Adipose tissue (tissue), 3 donors: ENCODE results near the gene GDF10. TPM values are rescaled to one million over a fixed set of nuclear protein-coding genes. Genes with fewer than 3 reads are reported as not detected.

Experiments used
- H3K27ac ChIP-seq: one replicate; pipeline ENCODE4 v1.5.1; 2013; ENCODE audit warnings: low read depth, low read length
- WGBS, 3 donors: extraction: QIAGEN DNeasy Blood & Tissue Kit; methylation state at CpG; one replicate each; pipeline ENCODE4 v1.1.7; 2013; 5-methylcytosine and 5-hydroxymethylcytosine counted together
- polyA plus RNA-seq, 3 donors: library from polyadenylated mRNA; stranded (reverse); fragments of 200-250 nt; gene quantifications; one replicate each; pipeline ENCODE4 v1.2.3, GENCODE V29; 2013
- donor health status: healthy with polysubstance abuse.
- donor health status: Bipolar disorder and iron deficiency.
- donor health status: healthy.

Gene GDF10
- polyA plus RNA-seq, 3 donors = 0.33 to 7.0 (median 0.34) TPM

- H3K27ac ChIP-seq = no peak overlapping the region
- WGBS, 3 donors = 66 to 79% (median 77%) methylated on average over 7 of the region's 7 CpGs
These were observed 35.2 kb upstream of the GDF10 start for GRCh38 chr10:47264797-47265281.

GRCh38 chr10:47266602-47267001 is 33.4 kb upstream of the GDF10 start:
- WGBS, 3 donors = 89 to 95% (median 92%) methylated on average over 5 of the region's 5 CpGs
- no peak overlapping the region for H3K27ac ChIP-seq

- 88 to 93% (median 90%) methylated on average over 9 of the region's 9 CpGs for WGBS, 3 donors
- H3K27ac ChIP-seq = no peak overlapping the region
These were observed 31.3 kb upstream of the GDF10 start for GRCh38 chr10:47268696-47269095.

GRCh38 chr10:47269294-47269693 is 30.7 kb upstream of the GDF10 start:
- 58 to 62% (median 60%) methylated on average over 5 of the region's 5 CpGs for WGBS, 3 donors
- no peak overlapping the region for H3K27ac ChIP-seq

GRCh38 chr10:47276071-47276470 is 23.9 kb upstream of the GDF10 start:
- H3K27ac ChIP-seq = no peak overlapping the region
- WGBS, 3 donors = 66 to 88% (median 78%) methylated on average over 2 of the region's 2 CpGs

DNA sequence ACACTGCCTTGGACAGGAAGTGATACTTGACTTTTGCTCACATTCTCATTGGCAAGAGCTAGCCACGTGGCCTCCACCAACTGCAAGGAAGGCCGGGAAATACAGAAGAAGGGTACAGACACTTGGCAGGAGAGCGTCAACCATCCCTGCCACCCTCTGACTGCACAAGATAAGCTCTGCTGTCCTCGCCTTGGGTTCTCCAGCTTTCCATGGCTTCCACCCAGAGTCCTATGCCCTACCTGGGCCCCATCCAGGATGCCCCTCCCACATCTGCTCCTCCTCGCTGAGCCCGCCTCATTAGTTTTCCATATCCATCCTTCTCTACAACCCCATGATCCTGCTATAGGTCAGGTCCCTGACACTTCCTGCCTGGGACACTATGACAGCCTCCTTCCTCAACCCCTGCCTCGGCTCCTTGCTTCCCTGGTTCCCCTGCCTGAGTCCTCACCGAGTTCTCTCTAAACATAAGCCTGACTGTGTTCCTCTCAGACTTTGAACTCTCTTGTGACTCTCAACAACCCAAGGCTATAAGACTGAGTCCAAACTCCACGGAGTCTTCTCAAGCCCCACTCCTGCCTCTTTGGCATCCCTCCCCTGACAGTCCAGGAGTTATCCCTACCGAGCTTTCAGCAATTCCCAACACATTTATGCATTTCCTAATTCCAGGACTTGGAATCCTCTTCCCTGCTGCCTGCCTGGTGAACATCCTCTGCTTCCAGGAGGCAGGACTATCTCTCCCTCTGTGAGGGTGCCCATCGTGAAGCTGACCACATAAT is 23.2 kb upstream of the GDF10 start:
- 85 to 90% (median 86%) methylated on average over 11 of the region's 11 CpGs for WGBS, 3 donors

GRCh38 chr10:47277352-47278151 is 22.4 kb upstream of the GDF10 start:
- WGBS, 3 donors = 66 to 73% (median 66%) methylated on average over 4 to 7 of the region's 7 CpGs

More for the DNA sequence above, 23.2 kb upstream of the GDF10 start:
- H3K27ac ChIP-seq = no peak overlapping the region

GRCh38 chr10:47278152-47278473 is 21.9 kb upstream of the GDF10 start:
- WGBS, 3 donors = 89 to 92% (median 92%) methylated on average over 15 of the region's 15 CpGs
- H3K27ac ChIP-seq = no peak overlapping the region

More at GRCh38 chr10:47277352-47278151, 22.4 kb upstream of the GDF10 start:
- no peak overlapping the region for H3K27ac ChIP-seq

DNA sequence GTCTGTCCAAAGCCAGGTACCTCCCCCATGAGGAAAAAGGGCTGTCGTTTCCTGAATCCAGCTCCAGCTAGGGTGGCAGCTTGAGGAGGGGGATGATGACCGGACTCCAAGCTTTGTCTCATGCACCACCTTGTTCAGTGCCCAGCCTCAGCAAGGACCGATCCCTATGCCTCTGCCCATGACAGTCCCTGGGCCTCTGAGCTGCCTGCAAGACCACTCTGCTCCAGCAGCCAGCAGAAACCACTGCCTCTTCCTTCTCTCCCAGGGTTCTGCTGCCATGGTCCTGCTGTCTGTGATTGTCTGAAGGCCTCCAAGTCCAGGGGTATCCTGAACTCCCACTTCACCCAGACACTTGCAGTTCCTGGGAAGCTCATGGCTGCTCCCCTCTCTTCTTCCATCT is 21.3 kb upstream of the GDF10 start:
- WGBS, 3 donors = 84 to 90% (median 86%) methylated on average over 3 of the region's 3 CpGs
- H3K27ac ChIP-seq = no peak overlapping the region

GRCh38 chr10:47279276-47279675 is 20.7 kb upstream of the GDF10 start:
- 84 to 91% (median 86%) methylated on average over 2 of the region's 2 CpGs for WGBS, 3 donors

GRCh38 chr10:47282005-47282656 is 17.9 kb upstream of the GDF10 start:
- H3K27ac ChIP-seq = no peak overlapping the region
- WGBS, 3 donors = 83 to 88% (median 86%) methylated on average over 6 of the region's 6 CpGs

More at GRCh38 chr10:47279276-47279675, 20.7 kb upstream of the GDF10 start:
- no peak overlapping the region for H3K27ac ChIP-seq

GRCh38 chr10:47282657-47283018 is 17.4 kb upstream of the GDF10 start:
- WGBS, 3 donors = 74 to 93% (median 90%) methylated on average over 6 of the region's 6 CpGs
- no peak overlapping the region for H3K27ac ChIP-seq

DNA sequence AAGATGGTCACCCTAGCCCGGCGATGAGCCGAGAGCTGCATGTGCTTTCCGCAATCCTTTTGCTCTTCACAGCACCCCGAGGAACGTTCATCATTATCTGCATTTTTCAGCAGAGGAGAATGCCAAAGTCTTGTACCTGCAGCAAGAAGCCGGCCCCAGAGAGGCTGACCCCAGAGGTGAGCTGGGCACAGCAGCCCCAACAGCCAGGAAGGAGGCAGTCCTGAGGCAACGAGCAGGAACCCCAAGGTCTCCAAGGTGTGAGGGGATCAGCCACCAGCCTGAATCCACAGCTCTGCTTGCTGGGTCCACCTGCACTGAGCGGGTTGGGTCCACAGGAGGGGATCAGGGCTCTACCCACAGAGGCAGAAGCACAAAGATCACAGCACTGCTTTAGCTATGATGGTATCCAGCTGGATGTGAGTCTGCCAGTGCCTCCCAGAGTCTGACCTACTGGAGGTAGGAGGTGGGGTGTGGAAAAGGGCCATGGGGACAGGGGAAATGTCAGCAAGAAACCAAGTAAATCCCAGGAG is 16.8 kb upstream of the GDF10 start:
- 82 to 90% (median 88%) methylated on average over 9 of the region's 9 CpGs for WGBS, 3 donors
- H3K27ac ChIP-seq = no peak overlapping the region

- no peak overlapping the region for H3K27ac ChIP-seq
These were observed 16.1 kb upstream of the GDF10 start for GRCh38 chr10:47283848-47284247.

GRCh38 chr10:47285381-47286115 is 14.4 kb upstream of the GDF10 start:
- WGBS, 3 donors = 71 to 76% (median 73%) methylated on average over 8 of the region's 8 CpGs

GRCh38 chr10:47286116-47286505 is 13.9 kb upstream of the GDF10 start:
- no peak overlapping the region for H3K27ac ChIP-seq
- 56 to 94% (median 90%) methylated on average over 4 of the region's 4 CpGs for WGBS, 3 donors

More at GRCh38 chr10:47285381-47286115, 14.4 kb upstream of the GDF10 start:
- H3K27ac ChIP-seq = no peak overlapping the region

- no peak overlapping the region for H3K27ac ChIP-seq
- WGBS, 3 donors = 67 to 93% (median 84%) methylated on average over 4 of the region's 4 CpGs
These were observed 13.2 kb upstream of the GDF10 start for GRCh38 chr10:47286591-47287315.

GRCh38 chr10:47287365-47287802 is 12.6 kb upstream of the GDF10 start:
- H3K27ac ChIP-seq = no peak overlapping the region
- 30 to 67% (median 61%) methylated on average over 12 of the region's 12 CpGs for WGBS, 3 donors
